ENCODE data around the gene TNRC6A. TPM values are rescaled to one million over a fixed set of nuclear protein-coding genes. Genes with fewer than 3 reads are reported as not detected.

The TNRC6A gene
- total and polyA plus RNA-seq, 9 of the 15 experiments (the other 6 are each of a cell fraction or from before 2014, with no cell fraction given), result 3.4 to 32.1 (median 26.6) TPM

- no peaks in the 10 kb centered on the region for H3K79me2 ChIP-seq (ENCODE audit: control insufficient read depth, insufficient read depth, low read length)
- CTCF ChIA-PET (ENCODE audit: low intra/inter-chr PET ratio), result no interaction called here
- FAIRE-seq (no peak), ATAC-seq (no peak), DNase-seq (ENCODE audit: extremely low read depth in 1 of 4, low spot score in 3 of 4) (no peak)
- no peaks in the 10 kb centered on the region for H3K36me3 ChIP-seq (ENCODE audit: control insufficient read depth, insufficient read depth, low read length)
- no peaks in the 10 kb centered on the region for H3K27me3 ChIP-seq (ENCODE audit: control insufficient read depth in 2 of 2, insufficient read depth in 2 of 2, low read length in 2 of 2)
- no peak overlapping the region for H3K9ac ChIP-seq (ENCODE audit: insufficient read depth in 1 of 2, low read depth in 2 of 2, low read length in 2 of 2)
- no peaks in the 10 kb centered on the region for H4K20me1 ChIP-seq (replicated peaks; ENCODE audit: control insufficient read depth, insufficient read depth, low read length)
- WGBS (ENCODE audit: insufficient coverage, low coverage, missing lambda C conversion rate), result 35% methylated on average over 8 of the region's 8 CpGs
- peaks cover 4 to 5% of the 10 kb centered on the region in 2 experiments; a peak in 3 of 5 replicates for H3K4me1 ChIP-seq (replicated peaks in 1 of 2; ENCODE audit: control insufficient read depth in 2 of 2, insufficient read depth in 2 of 2, low read length in 2 of 2)
- no peaks in the 10 kb centered on the region for H3K9me3 ChIP-seq (replicated peaks; ENCODE audit: control insufficient read depth, insufficient read depth, low read depth, low read length)
- H3K27ac ChIP-seq (ENCODE audit: extremely low read depth, low read depth, low read length), result no peak overlapping the region
- intact Hi-C loops (cut with micrococcal nuclease), result no loop called here
- BruUV-seq (replicated peaks), result no TSS peak
- POLR2A ChIA-PET, result interaction anchor here (0.6 to 1.0 kb wide), 5 partner anchors 10 to 796 kb away, joined by 3 to 4 read pairs (median 3); no protein-coding TSS in a partner anchor
- TF ChIP-seq HCFC1 (IDR thresholded peaks at IDR 0.05; ENCODE audit: low read depth, low read length) (no peak), LEF1 (IDR thresholded peaks at IDR 0.05) (no peak), BRCA1 (IDR thresholded peaks at IDR 0.05) (no peak), BRCA1 (CRISPR knock-in tag; IDR thresholded peaks at IDR 0.05) (no peak), NBN (IDR thresholded peaks at IDR 0.05; ENCODE audit: low read depth) (no peak), ZNF121 (CRISPR knock-in tag; conservative IDR thresholded peaks at IDR 0.05) (no peak), MYC (IDR thresholded peaks at IDR 0.05; ENCODE audit: low read depth, low read length) (no peak), MYC (CRISPR knock-in tag; IDR thresholded peaks at IDR 0.05; ENCODE audit: borderline replicate concordance, low read depth) (no peak), TOE1 (IDR thresholded peaks at IDR 0.05; ENCODE audit: borderline replicate concordance) (no peak), TOE1 (CRISPR knock-in tag; IDR thresholded peaks at IDR 0.05; ENCODE audit: borderline replicate concordance, low read depth) (no peak), ZNF511 (CRISPR knock-in tag; IDR thresholded peaks at IDR 0.05) (no peak), ZNF586 (CRISPR knock-in tag; conservative IDR thresholded peaks at IDR 0.05) (no peak), ZNF589 (CRISPR knock-in tag; IDR thresholded peaks at IDR 0.05; ENCODE audit: low read depth) (no peak), HNRNPH1 (optimal IDR thresholded peaks at IDR 0.05; ENCODE audit: low read depth, low read length) (no peak), L3MBTL2 (IDR thresholded peaks at IDR 0.05) (no peak), MED1 (CRISPR knock-in tag; IDR thresholded peaks at IDR 0.05; ENCODE audit: borderline replicate concordance) (no peak), KDM2B (CRISPR knock-in tag; IDR thresholded peaks at IDR 0.05) (no peak), HNRNPK (IDR thresholded peaks at IDR 0.05; ENCODE audit: low read depth, low read length, poor library complexity, severe bottlenecking) (no peak), ZKSCAN3 (CRISPR knock-in tag; IDR thresholded peaks at IDR 0.05) (no peak), RBM15 (IDR thresholded peaks at IDR 0.05; ENCODE audit: insufficient read depth, low read length) (no peak), MAX (CRISPR knock-in tag; IDR thresholded peaks at IDR 0.05) (no peak), TCF3 (CRISPR knock-in tag; IDR thresholded peaks at IDR 0.05) (no peak)
- TF ChIP-seq, protein P1, sequence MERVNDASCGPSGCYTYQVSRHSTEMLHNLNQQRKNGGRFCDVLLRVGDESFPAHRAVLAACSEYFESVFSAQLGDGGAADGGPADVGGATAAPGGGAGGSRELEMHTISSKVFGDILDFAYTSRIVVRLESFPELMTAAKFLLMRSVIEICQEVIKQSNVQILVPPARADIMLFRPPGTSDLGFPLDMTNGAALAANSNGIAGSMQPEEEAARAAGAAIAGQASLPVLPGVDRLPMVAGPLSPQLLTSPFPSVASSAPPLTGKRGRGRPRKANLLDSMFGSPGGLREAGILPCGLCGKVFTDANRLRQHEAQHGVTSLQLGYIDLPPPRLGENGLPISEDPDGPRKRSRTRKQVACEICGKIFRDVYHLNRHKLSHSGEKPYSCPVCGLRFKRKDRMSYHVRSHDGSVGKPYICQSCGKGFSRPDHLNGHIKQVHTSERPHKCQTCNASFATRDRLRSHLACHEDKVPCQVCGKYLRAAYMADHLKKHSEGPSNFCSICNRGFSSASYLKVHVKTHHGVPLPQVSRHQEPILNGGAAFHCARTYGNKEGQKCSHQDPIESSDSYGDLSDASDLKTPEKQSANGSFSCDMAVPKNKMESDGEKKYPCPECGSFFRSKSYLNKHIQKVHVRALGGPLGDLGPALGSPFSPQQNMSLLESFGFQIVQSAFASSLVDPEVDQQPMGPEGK (CRISPR knock-in tag; IDR thresholded peaks at IDR 0.05; ENCODE audit: borderline replicate concordance), result no peak
- no peak overlapping the region for H2AFZ ChIP-seq (ENCODE audit: low read depth, low read length)
- no peak overlapping the region for H3K4me2 ChIP-seq (ENCODE audit: insufficient read depth, low read length)
- in situ Hi-C loops (cut with MboI), result no loop called here
- H3K9me1 ChIP-seq (ENCODE audit: control insufficient read depth, insufficient read depth, low read length), result no peaks in the 10 kb centered on the region
- H3K4me3 ChIP-seq, result no peak overlapping the region
Observed at GRCh38 chr16:24852281-24852721, 122.8 kb downstream of the TNRC6A start.
